ENCODE data around the gene KRT7. TPM values are rescaled to one million over a fixed set of nuclear protein-coding genes. Genes with fewer than 3 reads are reported as not detected.

The KRT7 gene
- total and polyA plus RNA-seq, 9 of the 15 experiments (the other 6 are each of a cell fraction or from before 2014, with no cell fraction given): 1.4 TPM; not detected in 8

DNA sequence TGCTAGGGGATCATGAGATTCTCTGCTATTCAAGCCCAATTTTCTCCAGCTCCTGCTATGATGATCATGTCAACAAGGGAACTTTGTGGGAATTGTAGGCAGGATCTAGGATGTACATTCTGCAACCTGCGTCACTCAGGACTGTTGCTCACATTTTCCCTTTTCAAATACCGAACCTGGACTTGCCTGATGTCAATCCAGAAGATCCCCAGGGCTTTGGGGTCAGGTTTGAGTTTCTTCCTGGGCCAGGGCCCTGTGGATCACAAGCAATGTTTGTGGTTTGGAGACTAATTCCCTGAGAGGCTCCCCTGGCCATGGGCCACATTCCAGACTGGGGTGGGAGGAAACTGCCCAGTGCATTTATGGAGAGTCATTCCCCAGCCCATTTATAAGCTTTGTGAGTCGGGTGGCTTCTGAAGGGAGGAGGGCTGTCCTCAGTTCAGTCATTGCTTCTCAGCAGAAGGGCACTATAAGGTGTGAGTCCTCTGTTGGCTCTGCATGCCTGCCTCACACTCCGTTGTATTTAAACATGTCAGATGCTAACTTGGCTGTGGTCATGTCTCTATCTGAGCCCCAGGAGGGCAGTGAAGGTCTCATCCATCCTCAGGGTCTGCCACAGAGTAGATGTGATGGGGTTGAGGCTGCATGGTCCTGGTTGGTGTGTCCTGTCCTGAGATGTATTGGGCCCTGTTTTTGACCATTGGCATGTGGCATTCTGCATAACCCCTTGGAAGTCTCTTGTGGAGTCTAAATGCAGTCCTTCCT is 47.9 kb downstream of the KRT7 start (continued):
- TF ChIP-seq XRCC4 (IDR thresholded peaks at IDR 0.05; ENCODE audit: extremely low read depth, insufficient read depth, insufficient read length): no peak
- TF ChIP-seq ZNF23 (CRISPR knock-in tag; IDR thresholded peaks at IDR 0.05): no peak
- TF ChIP-seq TEAD1 (CRISPR knock-in tag; IDR thresholded peaks at IDR 0.05): no peak
- TF ChIP-seq SRSF1 (IDR thresholded peaks at IDR 0.05; ENCODE audit: low read depth, low read length): no peak
- TF ChIP-seq, protein P1, sequence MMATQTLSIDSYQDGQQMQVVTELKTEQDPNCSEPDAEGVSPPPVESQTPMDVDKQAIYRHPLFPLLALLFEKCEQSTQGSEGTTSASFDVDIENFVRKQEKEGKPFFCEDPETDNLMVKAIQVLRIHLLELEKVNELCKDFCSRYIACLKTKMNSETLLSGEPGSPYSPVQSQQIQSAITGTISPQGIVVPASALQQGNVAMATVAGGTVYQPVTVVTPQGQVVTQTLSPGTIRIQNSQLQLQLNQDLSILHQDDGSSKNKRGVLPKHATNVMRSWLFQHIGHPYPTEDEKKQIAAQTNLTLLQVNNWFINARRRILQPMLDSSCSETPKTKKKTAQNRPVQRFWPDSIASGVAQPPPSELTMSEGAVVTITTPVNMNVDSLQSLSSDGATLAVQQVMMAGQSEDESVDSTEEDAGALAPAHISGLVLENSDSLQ (IDR thresholded peaks at IDR 0.05): no peak
- TF ChIP-seq PHB (CRISPR knock-in tag; IDR thresholded peaks at IDR 0.05): no peak
- TF ChIP-seq SLC30A9 (CRISPR knock-in tag; IDR thresholded peaks at IDR 0.05): no peak
- TF ChIP-seq PRPF4 (IDR thresholded peaks at IDR 0.05; ENCODE audit: insufficient read depth, low read depth, low read length, poor library complexity, severe bottlenecking): no peak
- TF ChIP-seq, protein P2, sequence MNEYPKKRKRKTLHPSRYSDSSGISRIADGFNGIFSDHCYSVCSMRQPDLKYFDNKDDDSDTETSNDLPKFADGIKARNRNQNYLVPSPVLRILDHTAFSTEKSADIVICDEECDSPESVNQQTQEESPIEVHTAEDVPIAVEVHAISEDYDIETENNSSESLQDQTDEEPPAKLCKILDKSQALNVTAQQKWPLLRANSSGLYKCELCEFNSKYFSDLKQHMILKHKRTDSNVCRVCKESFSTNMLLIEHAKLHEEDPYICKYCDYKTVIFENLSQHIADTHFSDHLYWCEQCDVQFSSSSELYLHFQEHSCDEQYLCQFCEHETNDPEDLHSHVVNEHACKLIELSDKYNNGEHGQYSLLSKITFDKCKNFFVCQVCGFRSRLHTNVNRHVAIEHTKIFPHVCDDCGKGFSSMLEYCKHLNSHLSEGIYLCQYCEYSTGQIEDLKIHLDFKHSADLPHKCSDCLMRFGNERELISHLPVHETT (CRISPR knock-in tag; conservative IDR thresholded peaks at IDR 0.05 in 1 of 2, IDR thresholded peaks at IDR 0.05 in 1 of 2): no peak
- no peak for TF ChIP-seq TAF15 (IDR thresholded peaks at IDR 0.05; ENCODE audit: low read depth, low read length)
- TF ChIP-seq, protein P3, sequence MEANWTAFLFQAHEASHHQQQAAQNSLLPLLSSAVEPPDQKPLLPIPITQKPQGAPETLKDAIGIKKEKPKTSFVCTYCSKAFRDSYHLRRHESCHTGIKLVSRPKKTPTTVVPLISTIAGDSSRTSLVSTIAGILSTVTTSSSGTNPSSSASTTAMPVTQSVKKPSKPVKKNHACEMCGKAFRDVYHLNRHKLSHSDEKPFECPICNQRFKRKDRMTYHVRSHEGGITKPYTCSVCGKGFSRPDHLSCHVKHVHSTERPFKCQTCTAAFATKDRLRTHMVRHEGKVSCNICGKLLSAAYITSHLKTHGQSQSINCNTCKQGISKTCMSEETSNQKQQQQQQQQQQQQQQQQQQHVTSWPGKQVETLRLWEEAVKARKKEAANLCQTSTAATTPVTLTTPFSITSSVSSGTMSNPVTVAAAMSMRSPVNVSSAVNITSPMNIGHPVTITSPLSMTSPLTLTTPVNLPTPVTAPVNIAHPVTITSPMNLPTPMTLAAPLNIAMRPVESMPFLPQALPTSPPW (CRISPR knock-in tag; IDR thresholded peaks at IDR 0.05): peak; percentile 23
- TF ChIP-seq COPS2 (conservative IDR thresholded peaks at IDR 0.05): no peak
- no peak for TF ChIP-seq ZNF140 (CRISPR knock-in tag; IDR thresholded peaks at IDR 0.05)
- TF ChIP-seq E2F3 (CRISPR knock-in tag; IDR thresholded peaks at IDR 0.05): 0 out of 2 replicates have a peak, but pooled peaks have one; percentile 33
- TF ChIP-seq FIP1L1 (IDR thresholded peaks at IDR 0.05; ENCODE audit: low read depth, low read length, poor library complexity, severe bottlenecking): no peak
- TF ChIP-seq RBBP5 (IDR thresholded peaks at IDR 0.05; ENCODE audit: borderline replicate concordance, insufficient read depth, low read length, poor library complexity, severe bottlenecking): no peak
- TF ChIP-seq MYNN (IDR thresholded peaks at IDR 0.05): no peak
- TF ChIP-seq MYNN (CRISPR knock-in tag; IDR thresholded peaks at IDR 0.05): no peak
- TF ChIP-seq TEAD4 (IDR thresholded peaks at IDR 0.05; ENCODE audit: low read length): peak; percentile 12; the same call in 1 of the 2 replicates
- no peak for TF ChIP-seq TEAD4 (CRISPR knock-in tag; IDR thresholded peaks at IDR 0.05; ENCODE audit: borderline replicate concordance)
- TF ChIP-seq, protein P4, sequence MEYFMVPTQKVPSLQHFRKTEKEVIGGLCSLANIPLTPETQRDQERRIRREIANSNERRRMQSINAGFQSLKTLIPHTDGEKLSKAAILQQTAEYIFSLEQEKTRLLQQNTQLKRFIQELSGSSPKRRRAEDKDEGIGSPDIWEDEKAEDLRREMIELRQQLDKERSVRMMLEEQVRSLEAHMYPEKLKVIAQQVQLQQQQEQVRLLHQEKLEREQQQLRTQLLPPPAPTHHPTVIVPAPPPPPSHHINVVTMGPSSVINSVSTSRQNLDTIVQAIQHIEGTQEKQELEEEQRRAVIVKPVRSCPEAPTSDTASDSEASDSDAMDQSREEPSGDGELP (CRISPR knock-in tag; IDR thresholded peaks at IDR 0.05; ENCODE audit: borderline replicate concordance): no peak
- no peak for TF ChIP-seq XRCC3 (IDR thresholded peaks at IDR 0.05)
- no peak for TF ChIP-seq RAD51 (IDR thresholded peaks at IDR 0.05; ENCODE audit: borderline replicate concordance, low read depth)
- TF ChIP-seq FOXJ2 (tag; IDR thresholded peaks at IDR 0.05): no peak

Measured in K562 (cell line).